Medulla oblongata (tissue), 1 donor: Measurements from ENCODE around the gene DYSF.

Experiments used
- DNase-seq: peaks from one replicate; pipeline ENCODE4 v3.0.0-alpha.2; 2015; ENCODE audit errors: extremely low spot score

DYSF gene

DNA sequence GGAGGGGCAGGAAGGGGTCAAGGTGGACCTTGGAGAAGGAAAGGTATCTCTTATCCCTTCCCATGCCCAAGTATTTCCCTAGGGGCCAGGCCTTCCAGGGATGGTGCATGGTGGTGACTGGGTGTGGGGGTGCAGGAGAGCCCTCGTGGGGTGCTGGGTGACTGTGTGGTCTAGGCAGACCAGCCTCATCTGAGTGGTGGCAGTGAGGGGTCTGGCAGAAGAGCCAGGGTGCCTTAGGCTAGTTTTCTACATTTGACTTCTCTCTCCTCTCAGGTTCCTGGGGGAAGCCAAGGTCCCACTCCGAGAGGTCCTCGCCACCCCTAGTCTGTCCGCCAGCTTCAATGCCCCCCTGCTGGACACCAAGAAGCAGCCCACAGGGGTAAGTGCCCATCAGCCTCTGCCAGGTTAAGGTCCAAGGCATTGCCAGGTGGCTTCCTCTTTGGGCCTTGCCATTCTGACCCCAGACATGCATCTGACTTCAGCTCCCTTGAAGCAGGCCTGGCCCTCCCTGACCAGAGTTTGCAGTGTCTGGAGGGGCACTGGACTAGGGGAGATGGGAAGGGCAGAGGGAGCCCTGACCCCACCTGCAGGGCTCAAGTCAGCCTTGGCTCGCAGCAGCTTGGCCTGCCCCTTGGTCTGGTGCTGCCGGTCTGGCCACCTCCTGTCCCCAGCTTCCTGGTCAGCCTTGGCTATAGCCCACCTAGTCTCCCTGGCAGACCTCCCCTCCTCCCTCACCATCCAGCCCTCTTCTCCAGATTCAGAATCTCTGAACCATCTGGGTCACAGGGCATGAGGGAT is 49.8 kb downstream of the DYSF start:
- no peak for DNase-seq

DNA sequence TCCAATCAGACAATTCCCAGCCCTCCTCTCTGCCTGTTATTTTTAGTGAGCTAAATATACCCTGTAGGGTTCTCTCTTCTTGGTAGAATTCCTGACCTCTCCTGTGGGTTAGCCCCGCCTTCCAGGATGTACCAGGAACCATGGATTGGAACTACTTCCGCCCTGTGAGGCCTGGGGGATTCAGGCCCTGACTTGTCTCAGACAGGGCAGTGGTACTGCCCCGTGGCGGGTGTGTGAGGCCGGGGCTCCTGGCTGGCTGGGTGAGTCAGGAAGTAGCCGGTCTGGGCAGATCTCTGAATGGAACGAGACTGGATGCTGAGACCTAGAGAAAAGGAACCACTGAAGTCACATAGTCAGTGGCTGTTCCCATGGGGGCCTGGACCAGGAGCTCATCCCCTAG is 50.5 kb downstream of the DYSF start:
- DNase-seq: no peak

DNA sequence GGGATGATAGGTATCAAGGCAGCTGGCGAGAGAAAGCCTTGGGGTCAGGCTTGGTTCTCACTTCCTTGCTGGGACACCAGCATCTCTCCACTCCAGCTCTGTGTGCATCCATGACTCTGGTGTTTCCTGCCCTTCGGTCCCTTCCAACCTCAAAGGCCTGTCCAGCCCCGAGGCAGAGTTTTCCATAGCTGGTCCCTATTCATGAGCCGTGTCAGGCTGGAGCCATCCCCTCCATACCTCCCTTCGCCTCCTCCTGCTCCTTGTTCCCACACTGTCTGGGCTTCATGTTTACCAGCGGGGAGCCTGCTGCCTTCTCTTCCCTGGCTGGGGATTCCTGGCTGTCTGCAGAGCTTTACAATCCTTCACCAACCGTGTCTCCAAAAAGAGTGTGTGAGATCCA is 51.2 kb downstream of the DYSF start:
- no peak for DNase-seq

DNA sequence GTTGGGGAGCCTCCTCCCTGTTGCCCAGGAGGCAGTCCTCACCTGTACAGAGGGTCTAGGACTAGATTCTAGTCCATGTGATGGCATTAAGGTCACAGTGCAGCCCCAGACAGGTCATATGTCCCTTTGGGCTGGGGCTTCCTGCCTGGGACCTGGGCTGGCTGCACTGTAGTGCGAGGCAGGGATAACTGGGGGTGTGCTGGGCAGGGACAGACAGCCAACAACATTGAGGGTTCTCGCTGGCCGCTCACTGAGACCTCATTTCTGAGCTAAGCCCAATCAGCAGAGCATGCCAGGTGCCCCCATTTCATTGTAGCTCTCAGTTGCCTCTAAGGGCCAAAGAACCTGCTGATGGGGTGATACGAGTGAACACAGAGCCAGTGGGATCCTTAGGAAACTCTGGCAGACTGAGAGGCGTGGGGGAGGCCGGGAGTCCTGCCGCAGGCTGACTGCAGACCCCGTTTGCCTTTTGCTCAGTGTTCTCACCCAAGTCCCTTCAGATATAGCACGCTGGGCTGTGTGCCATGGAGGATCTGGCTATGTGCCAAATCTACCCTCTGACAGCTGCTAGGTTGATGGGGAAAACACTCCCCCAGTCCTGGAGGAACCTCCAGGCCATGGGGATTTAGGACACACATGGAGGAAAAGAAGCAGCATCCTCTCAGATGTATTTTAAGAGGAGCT is 51.9 kb downstream of the DYSF start:
- no peak for DNase-seq

DNA sequence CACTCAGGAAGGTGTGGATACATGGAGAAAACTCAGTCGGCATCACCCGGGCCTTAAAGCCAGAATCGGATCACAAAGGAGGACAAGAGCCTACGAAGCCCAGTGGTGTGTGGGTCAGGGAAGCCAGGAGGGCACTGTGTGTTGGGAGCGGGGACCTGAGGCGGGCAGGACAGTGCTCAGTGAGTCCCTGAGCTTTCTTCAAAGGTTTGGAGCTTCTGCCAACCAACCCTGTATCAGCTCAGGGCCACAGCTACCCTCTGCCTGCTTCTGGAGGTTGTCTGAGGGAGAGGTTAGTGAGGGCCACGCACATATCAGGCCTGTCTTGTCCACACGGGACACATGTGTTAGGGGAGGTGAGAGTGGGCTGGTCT is 52.4 kb downstream of the DYSF start:
- DNase-seq: no peak

DNA sequence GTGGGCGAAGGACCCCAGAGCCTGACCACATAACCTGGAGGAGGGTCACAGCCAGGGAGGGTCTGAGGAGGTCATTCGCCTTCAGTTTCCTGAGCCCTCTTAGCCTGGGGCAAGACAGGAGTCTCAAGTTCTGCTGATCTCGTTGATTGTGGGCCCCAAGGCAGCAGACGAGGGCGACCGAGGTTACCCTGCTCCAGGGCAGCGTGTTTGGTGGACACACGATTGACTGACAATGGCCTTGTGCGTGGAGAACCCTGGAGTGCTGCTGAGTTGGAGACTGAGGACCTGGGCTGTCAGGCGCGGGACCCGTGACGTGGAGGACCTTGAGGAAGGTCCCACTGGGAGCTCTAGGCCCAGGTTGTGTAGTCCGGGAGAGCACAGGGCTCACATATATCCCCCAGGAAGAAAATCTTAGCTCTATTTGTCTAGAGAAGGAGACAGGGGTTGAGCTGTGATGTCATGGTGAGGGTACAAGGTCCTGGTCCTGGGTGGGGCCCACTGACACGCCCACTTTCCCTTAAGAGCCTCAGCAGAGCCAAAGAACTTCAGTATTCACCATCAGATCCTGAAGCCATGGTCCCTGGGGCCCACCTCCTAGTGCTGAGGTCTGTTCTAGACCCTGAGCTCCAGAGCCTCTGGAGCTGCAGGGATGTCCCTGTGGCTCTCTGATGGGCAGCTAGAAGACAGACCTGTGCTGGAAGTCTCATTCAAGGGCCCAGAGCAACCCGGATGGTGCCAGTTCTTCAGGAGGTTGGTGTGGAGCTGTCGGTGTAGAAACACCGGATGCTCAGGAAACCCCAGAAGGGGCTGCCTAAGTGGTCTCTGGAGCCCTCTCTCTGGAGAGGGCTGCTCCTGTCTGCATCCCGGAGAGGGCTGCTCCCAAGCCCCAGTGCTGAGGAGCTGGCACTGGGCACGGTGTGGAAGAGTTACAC is 53.1 kb downstream of the DYSF start:
- no peak for DNase-seq

DNA sequence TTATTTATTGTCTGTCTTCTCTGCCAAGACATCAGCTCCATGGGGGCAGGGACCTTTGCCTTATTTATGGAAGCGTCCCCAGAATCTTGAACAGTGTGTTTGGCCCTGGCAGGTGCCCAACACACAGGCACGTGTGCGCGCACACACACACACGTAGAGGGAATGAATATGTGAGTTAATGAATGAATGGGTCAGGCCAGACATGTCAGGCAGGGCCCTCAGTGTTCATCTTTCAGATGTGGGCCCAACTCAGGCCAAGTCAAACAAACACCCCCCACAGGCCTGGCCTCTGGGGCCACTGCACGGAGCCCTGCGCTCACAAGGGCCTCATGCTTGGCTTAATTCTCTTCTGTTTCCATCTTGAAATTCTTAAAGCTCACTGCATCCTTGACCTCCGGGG is 54.1 kb downstream of the DYSF start:
- no peak for DNase-seq

DNA sequence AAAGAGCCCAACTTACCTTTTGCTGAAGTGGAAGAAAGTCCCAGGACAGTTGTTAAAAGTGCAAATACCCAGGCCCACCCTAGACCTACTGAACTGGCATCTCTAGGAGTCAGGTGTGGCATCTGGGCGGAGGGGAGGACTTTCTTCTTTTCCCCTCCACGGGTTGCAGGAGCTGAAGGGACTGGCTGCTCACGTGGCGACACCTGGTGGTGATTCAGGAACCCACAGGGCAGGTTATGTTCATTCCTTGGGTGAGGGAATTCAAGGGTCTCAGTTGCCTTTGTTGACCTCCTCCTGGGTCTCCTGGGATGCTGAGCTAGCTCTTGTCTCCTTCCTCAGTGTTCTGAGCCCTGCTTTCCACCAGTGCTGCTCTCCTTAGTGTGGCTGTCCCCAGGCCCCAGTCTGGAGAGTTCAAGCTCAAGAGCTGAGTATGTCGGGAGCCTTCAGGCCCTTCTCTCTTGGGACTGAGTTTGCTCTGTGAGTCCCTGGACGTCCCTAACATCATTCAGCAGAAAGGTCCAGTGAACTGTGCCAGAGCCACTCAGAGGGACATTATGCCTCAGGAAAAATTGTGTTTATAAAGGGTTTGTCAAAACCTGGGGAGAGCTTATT is 56.9 kb downstream of the DYSF start:
- DNase-seq: peak; percentile 71

DNA sequence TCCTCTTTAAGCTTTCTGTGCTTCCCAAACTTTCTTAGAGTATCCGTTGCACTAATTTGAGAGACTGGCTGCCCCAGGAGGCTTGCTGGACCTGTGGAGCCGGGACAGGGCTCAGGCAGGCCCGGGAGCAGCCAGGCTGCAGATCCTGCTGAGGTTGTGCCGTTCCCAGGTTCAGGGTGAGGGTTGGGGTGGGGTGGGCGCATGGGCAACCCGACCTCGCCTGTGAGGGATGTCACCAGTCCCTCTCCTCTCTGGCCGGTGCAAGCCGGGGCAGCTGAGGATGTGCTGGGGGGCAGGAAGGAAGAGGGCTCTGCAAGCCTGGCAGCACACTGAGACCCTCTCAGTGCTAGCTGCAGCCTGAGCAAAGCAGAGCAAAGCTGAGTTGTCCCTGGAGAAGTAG is 57.6 kb downstream of the DYSF start:
- no peak for DNase-seq

DNA sequence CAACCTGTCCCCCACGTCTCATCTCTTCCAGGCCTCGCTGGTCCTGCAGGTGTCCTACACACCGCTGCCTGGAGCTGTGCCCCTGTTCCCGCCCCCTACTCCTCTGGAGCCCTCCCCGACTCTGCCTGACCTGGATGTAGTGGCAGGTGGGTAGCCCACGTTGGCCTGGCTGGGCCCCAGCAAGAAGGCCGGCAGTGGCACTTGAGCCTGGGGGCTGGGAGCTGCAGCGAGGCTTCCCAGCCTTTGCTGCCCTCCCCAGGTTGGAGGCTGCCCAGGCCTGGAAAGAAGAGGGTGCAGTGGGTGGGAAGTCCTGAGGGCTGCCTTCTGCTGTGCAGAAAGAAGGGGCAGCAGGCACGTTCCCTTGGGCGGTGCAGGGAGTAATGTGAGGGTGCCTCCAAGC is 58.4 kb downstream of the DYSF start:
- DNase-seq: no peak

DNA sequence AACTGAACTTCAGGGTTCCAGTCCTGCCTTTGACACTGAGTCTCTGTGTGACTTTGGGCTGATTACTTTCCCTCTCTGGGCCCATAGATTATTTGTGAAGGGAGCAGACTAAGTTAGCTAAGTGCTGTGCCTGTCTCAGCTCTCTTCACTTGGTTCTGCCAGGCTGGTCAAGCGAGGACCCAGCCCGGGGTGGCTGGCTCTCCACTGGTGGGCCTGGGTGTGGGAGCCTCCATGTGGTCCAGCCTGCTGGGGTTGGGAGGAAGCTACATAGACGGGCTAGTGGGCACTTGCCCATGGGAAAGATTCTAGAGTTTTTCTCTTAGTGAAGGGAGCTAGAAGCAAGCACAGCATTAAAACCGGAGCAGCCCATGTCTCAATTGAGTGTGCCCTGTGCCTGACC is 59.0 kb downstream of the DYSF start:
- no peak for DNase-seq

DNA sequence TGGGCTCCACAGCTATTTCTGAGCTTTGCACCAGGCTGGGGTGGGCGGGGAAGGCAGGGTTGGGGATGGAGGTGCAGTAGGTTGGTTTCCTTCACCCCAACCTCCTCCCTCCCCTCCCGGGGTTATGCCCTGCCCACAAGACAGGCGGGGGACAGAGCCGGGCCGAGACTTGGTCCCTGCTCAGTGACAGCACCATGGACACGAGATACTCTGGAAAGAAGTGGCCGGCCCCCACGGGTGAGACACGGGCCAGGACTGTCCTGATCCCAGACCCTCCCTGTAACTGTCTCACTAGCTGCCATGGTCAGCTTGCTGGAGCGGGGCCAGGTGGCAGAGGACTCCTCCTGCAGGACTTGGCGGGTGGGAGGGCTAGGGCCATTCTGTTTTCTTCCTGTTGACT is 59.7 kb downstream of the DYSF start:
- no peak for DNase-seq

DNA sequence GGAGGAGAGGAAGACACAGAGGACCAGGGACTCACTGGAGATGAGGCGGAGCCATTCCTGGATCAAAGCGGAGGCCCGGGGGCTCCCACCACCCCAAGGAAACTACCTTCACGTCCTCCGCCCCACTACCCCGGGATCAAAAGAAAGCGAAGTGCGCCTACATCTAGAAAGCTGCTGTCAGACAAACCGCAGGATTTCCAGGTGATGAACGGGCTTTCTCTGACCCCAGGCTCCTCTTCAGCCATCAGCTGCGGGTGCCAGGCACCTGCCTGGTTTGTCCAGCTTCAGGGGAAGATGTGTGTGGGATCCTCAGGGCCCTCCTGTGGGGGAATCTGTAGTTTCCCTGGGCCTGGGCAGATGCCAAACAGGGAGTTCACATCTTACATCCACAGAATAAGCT is 60.4 kb downstream of the DYSF start:
- DNase-seq: no peak

DNA sequence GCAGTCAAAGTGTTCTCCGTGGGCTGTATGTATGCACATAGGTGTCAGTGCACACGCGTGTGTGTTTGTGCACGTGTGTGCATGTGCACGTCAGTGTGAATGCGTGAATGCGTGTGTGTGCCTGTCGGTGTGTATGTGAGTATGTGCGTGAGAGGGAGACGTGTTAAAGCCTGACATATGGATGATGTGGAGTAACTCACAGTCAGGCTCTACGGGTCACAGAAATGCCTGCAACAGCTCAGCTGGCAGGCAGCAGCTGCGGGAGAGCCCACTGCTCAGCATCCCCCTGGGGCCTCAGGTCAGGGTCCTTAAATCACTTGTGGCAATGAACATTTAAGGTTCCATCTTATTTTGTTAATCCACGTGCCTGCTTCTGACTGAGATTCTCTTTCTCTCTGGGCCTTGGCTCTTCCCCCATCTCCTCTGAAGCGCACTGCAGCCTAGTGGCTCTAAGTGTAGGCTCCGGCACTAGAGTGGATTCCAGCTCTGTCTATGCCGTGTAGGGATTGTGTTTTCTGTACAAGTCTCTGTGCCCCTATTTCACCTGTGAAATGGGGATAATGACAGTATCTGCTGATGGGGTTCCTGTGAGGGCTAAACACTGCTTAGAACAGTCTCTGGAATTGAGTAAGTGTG is 63.0 kb downstream of the DYSF start:
- no peak for DNase-seq

DNA sequence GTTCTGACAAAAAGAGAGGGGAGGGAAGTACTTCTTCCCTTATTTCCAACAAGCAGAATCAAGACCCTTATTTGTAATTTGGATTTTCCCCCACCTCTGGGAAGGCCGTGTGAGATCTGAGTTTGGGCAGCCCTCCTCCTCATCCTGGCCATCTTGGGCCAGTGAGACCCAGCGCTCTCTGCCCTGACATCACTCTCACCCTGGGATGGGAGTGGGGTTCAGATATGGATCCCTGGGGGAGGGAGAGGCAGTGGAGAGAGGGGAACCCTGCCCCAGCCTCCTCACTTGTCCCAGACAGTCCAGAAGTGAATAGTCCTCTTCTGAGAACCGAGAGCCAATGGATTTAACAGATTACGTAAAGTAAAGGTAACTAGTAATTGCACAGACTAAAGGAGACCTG is 64.5 kb downstream of the DYSF start:
- no peak for DNase-seq

DNA sequence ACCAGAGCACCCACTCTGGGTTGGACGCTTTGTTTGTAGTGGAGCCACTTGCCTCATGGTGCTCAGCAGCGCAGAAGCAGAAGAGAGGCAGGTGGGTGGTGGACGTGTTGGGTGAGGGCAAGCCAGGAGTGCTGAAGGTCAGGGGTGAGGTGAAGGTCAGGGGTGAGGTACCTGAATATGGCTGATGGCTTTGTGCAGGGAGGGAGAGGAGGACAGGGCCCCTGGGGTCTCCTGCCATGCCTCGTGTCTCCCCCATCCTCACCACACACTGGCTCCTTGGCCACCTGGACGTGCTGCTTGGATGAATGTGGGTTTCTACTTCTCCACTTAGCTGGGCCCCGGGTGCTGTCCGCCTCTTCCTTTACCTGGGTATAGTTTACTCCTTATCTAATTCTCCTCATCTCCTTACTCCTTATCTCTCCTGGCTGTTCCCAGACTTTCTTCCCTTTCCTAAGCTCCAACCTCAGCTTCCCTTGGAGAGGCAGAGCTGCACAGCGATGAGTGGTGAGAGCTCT is 68.1 kb downstream of the DYSF start:
- DNase-seq: no peak

DNA sequence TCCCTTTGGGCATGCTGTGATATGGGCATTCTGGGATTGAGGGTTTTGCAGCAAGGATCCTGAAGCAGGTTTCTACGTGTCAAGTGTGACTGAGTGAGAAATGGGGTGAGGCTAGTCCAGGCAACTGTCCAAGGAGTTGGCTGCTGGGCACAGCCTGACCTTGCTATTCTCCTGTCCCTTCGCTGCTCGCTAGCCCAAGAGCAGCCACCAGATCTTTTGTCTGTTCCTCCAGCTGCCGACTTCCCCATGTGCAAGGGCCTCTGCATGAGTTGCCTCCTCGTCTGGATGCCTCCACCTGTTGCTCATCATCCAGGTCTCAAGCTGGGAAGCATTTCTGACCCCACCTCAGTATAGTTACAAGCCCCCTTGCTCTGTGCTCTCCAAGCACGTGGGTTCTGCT is 71.1 kb downstream of the DYSF start:
- no peak for DNase-seq

DNA sequence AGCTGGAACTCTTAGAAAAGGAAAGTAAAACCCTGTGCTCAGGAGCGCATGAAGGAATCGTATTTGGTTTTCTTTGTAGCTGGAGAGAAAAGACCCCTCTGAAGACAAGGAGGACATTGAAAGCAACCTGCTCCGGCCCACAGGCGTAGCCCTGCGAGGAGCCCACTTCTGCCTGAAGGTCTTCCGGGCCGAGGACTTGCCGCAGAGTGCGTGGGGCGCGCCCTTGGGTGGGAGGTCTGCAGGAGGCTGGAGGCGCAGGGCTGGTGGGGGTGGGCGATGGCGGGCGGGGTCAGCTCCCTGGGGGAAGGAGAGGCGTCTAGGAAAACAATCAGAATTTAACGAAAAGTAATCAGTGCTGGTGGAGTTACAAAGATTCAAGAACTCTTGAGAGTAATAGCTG is 72.8 kb downstream of the DYSF start:
- no peak for DNase-seq

DNA sequence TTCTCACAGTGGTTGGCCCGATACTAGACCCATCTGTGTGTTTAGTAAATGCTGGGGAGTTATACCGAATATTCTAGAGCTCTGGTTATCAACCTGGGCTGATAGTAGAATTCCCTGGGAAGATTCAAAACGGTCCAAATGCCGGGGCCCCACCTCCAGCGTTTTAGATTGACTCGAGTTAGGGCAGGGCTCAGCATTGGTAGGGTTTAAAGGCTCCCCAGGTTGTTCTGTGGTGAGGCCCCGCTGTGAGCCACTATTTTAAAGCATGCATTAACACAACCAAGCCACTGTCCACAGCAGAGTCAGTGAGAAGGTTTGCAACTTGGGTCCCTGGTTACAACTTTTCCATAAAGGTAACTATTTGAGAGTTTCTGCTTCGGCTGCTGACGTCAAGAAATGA is 73.6 kb downstream of the DYSF start:
- no peak for DNase-seq

DNA sequence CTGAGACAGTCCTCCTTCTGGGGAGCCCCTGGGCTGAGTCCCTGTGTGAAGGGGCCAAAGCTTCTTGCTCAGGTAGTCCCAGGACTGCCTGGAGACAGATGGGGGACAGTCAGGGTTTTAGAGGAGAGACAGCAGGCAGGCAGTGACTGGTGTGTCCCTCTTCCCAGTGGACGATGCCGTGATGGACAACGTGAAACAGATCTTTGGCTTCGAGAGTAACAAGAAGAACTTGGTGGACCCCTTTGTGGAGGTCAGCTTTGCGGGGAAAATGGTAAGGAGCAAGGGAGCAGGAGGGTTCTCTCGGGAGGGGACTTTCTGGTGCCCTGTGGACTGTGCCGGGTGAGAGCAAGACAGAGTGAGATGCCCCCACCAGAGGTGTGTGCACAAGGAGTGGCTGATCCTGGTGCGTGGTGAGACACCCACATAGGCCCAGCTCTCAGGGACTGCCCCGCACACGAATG is 74.8 kb downstream of the DYSF start:
- no peak for DNase-seq

DNA sequence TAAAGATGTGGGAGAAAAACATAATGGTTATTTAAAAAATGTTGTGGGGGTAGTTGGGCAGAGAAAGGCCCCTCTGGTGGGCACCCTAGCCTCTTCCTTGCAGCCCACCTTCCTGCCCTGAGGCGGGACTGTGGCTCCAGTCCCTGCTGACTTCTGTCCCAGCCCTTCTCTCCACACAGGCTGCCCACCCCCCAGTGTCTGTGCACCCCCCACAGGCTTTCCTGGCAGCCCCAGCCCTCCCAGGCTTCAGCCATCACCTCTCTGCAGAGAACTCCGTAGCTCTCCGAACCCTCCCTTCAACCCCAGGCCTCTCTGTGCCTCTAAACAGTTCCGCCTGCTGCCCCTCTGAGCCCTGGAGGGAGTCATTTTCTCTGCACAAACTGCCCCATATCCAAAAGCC is 75.4 kb downstream of the DYSF start:
- DNase-seq: no peak
